Caco-2 (cell line): ENCODE results near the gene LPCAT1. TPM values are rescaled to one million over a fixed set of nuclear protein-coding genes. Genes with fewer than 3 reads are reported as not detected.

Source experiments
- BruUV-seq: library from RNA; stranded (reverse); fragments of 400-500 nt; replicated peaks from 2 replicates; lab custom pipeline; 2021; lab: Mats Ljungman, UMichigan
- CTCF ChIA-PET: fragments of 300-600 bp; sonication (Branson Sonifier 250); formaldehyde crosslinking; loops from one replicate; lab custom pipeline; 2022; ENCODE audit warnings: antibody characterized with exemption; lab: Charles Lee
- POLR2A ChIA-PET: fragments of 300-600 bp; sonication (Branson Sonifier 250); formaldehyde crosslinking; loops from one replicate; lab custom pipeline; 2022; ENCODE audit warnings: antibody characterized with exemption; lab: Charles Lee
- DNase-seq, 2 experiments: peaks; one replicate each; pipeline versions ENCODE4 v3.0.0 to v3.0.0-alpha.2; 2020 to 2022
- H3K27me3 ChIP-seq: replicated peaks from 2 replicates; pipeline ENCODE4 v1.6.0; 2011; ENCODE audit warnings: low read length; ENCODE audit not compliant: control insufficient read depth, insufficient read depth
- H3K36me3 ChIP-seq: 2 replicates; pipeline ENCODE4 v1.5.1; 2011; ENCODE audit warnings: low read length; ENCODE audit not compliant: control insufficient read depth, insufficient read depth
- H3K4me1 ChIP-seq: fragments of 250-450 bp; sonication (Bioruptor Pico); 2 replicates; pipeline ENCODE4 v1.5.1; 2020; ENCODE audit warnings: mild to moderate bottlenecking
- H3K4me3 ChIP-seq: 2 replicates; pipeline ENCODE4 v1.5.1; 2011; ENCODE audit warnings: low read depth, mild to moderate bottlenecking, control low read depth, low read length
- H3K9me3 ChIP-seq: fragments of 250-450 bp; sonication (Bioruptor Pico); 2 replicates; pipeline ENCODE4 v1.5.1; 2020; ENCODE audit warnings: mild to moderate bottlenecking, moderate library complexity
- H3K27ac Mint-ChIP-seq: one replicate; pipeline ENCODE4 v1.8.0; 2022; ENCODE audit warnings: mixed read lengths; ENCODE audit not compliant: unreplicated experiment
- H3K27me3 Mint-ChIP-seq: one replicate; pipeline ENCODE4 v1.8.0; 2022; ENCODE audit warnings: mixed read lengths; ENCODE audit not compliant: insufficient read depth, unreplicated experiment
- H3K36me3 Mint-ChIP-seq: one replicate; pipeline ENCODE4 v1.8.0; 2022; ENCODE audit warnings: mild to moderate bottlenecking, mixed read lengths; ENCODE audit not compliant: insufficient read depth, unreplicated experiment
- H3K4me1 Mint-ChIP-seq: one replicate; pipeline ENCODE4 v1.8.0; 2022; ENCODE audit warnings: low read depth, mixed read lengths; ENCODE audit not compliant: unreplicated experiment
- H3K4me3 Mint-ChIP-seq: one replicate; pipeline ENCODE4 v1.8.0; 2022; ENCODE audit warnings: mild to moderate bottlenecking, moderate library complexity, mixed read lengths; ENCODE audit not compliant: unreplicated experiment
- H3K9me3 Mint-ChIP-seq: one replicate; pipeline ENCODE4 v1.8.0; 2022; ENCODE audit warnings: mixed read lengths; ENCODE audit not compliant: unreplicated experiment
- intact Hi-C: fragments of 100-400 bp; cut with micrococcal nuclease; formaldehyde crosslinking; loops from one replicate; pipeline ENCODE4 v1.10.0; 2022; ENCODE audit not compliant: unreplicated experiment
- total RNA-seq: library from RNA; stranded (reverse); gene quantifications from 2 replicates; pipeline ENCODE4 v1.2.3, GENCODE V29; 2022
- TF ChIP-seq, protein P1 (sequence below), 2 experiments: fragments of 200-600 bp in 1 of 2; IDR thresholded peaks; 1 replicate in 1 of 2; 2 replicates in 1 of 2; pipeline versions ENCODE4 v1.5.1 to v1.8.0; 2011 to 2022; ENCODE audit warnings: antibody characterized with exemption in 1 of 2, control low read depth in 1 of 2, inconsistent platforms in 1 of 2, low read depth in 1 of 2, low read length in 1 of 2, mild to moderate bottlenecking in 1 of 2, moderate library complexity in 1 of 2; ENCODE audit not compliant: insufficient read depth in 1 of 2, severe bottlenecking in 1 of 2, unreplicated experiment in 1 of 2

LPCAT1 gene
- total RNA-seq, 1 experiment from 2014 or later: 52.8 TPM

DNA sequence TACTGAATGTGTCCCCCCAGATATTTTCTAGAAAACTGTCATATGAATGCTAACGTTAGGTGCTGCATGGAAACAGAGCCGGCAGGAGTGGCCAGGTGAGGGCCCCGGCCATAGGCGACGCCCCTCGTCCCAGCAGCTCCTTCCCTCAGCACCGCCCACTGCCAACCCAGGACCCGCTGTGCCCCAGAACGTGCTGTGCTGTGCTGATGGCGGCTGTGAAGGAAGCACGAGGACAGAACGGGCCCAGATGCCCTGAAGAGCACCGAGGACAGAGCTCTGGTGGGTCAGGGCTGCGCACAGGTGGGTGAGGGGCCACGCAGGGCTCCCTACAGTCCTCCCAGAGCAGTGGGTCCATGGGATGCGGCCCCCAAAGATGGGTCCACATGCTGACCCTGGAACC, 30.3 kb downstream of the LPCAT1 start:
- Mint-ChIP-seq H3K27ac (no peak overlapping the region), H3K36me3 (peaks cover 36% of the 10 kb centered on the region), H3K27me3 (no peaks in the 10 kb centered on the region), H3K4me3 (no peak overlapping the region), H3K4me1 (no peaks in the 10 kb centered on the region), H3K9me3 (no peaks in the 10 kb centered on the region)
- H3K4me3 ChIP-seq: no peak overlapping the region
- intact Hi-C loops: no loop called here
- H3K36me3 ChIP-seq: no peaks in the 10 kb centered on the region
- no peaks in the 10 kb centered on the region for H3K27me3 ChIP-seq
- CTCF ChIA-PET: no interaction called here
- no peaks in the 10 kb centered on the region for H3K9me3 ChIP-seq
- BruUV-seq: no TSS peak
- TF ChIP-seq, protein P1, sequence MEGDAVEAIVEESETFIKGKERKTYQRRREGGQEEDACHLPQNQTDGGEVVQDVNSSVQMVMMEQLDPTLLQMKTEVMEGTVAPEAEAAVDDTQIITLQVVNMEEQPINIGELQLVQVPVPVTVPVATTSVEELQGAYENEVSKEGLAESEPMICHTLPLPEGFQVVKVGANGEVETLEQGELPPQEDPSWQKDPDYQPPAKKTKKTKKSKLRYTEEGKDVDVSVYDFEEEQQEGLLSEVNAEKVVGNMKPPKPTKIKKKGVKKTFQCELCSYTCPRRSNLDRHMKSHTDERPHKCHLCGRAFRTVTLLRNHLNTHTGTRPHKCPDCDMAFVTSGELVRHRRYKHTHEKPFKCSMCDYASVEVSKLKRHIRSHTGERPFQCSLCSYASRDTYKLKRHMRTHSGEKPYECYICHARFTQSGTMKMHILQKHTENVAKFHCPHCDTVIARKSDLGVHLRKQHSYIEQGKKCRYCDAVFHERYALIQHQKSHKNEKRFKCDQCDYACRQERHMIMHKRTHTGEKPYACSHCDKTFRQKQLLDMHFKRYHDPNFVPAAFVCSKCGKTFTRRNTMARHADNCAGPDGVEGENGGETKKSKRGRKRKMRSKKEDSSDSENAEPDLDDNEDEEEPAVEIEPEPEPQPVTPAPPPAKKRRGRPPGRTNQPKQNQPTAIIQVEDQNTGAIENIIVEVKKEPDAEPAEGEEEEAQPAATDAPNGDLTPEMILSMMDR (IDR thresholded peaks at IDR 0.05; ENCODE audit: insufficient read depth in 1 of 2, low read depth in 1 of 2, low read length in 1 of 2, severe bottlenecking in 1 of 2, unreplicated experiment in 1 of 2): no peak
- POLR2A ChIA-PET: no interaction called here
- no peak for DNase-seq
- no peaks in the 10 kb centered on the region for H3K4me1 ChIP-seq

DNA sequence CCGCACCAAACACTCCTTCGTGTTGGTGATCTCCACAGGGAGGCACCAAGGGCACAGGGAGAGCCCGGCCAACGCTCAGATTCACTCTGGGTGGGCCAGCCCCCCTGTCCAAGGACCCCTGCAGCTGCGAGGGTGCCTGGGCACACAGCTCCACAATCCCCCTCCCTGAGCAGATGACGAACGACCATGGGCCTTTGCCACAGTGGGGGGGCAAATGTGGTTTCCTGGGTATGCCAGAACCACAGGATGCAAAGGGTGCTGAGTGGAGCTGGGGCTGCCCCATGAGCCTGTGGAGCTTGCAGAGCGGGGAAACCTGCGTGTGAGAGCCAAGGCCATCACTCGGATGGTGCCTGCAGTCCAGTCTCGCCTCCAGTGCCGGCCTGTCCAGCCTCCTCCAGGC, 31.0 kb downstream of the LPCAT1 start:
- no peak overlapping the region for H3K27ac Mint-ChIP-seq
- H3K4me3 Mint-ChIP-seq: no peak overlapping the region
- H3K4me1 Mint-ChIP-seq: no peaks in the 10 kb centered on the region
- H3K36me3 Mint-ChIP-seq: peaks cover 34% of the 10 kb centered on the region
- intact Hi-C loops: no loop called here
- no peak for DNase-seq
- Histone ChIP-seq H3K4me1 (no peaks in the 10 kb centered on the region), H3K27me3 (no peaks in the 10 kb centered on the region), H3K36me3 (no peaks in the 10 kb centered on the region), H3K4me3 (no peak overlapping the region), H3K9me3 (no peaks in the 10 kb centered on the region)
- no peaks in the 10 kb centered on the region for H3K9me3 Mint-ChIP-seq
- no peaks in the 10 kb centered on the region for H3K27me3 Mint-ChIP-seq
- ChIA-PET POLR2A (no interaction called here), CTCF (interaction anchor here (0.9 kb wide), 1 partner anchor 152 kb away, joined by 4 read pairs; no protein-coding TSS in a partner anchor)
- TF ChIP-seq, protein P1 (IDR thresholded peaks at IDR 0.05; ENCODE audit: insufficient read depth in 1 of 2, low read depth in 1 of 2, low read length in 1 of 2, severe bottlenecking in 1 of 2, unreplicated experiment in 1 of 2): no peak
- no TSS peak for BruUV-seq

DNA sequence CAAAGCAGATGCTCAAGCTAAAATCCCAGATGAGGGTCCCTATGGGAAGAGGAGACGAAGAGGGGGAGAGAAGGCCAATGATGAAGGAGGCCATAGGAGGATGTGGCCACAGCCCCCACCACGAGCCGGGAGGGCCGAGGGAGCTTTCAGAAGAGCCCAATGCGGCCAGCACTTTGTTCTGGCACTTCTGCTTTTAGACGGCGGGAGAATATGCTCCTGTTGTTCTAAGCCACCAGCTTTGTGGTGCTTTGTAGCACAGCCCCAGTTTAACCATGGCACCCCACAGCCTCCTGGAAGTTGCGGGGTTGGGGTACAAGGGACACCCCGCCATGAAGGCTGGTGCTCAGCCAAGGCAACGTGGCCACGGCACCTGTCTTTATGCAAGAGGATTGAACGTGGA, 33.4 kb downstream of the LPCAT1 start:
- Mint-ChIP-seq H3K4me1 (no peaks in the 10 kb centered on the region), H3K27ac (no peak overlapping the region), H3K36me3 (peaks cover 42% of the 10 kb centered on the region), H3K27me3 (no peaks in the 10 kb centered on the region), H3K4me3 (no peak overlapping the region), H3K9me3 (no peaks in the 10 kb centered on the region)
- DNase-seq: no peak
- BruUV-seq: no TSS peak
- H3K27me3 ChIP-seq: no peaks in the 10 kb centered on the region
- POLR2A ChIA-PET: no interaction called here
- CTCF ChIA-PET: no interaction called here
- H3K4me1 ChIP-seq: no peaks in the 10 kb centered on the region
- TF ChIP-seq, protein P1 (IDR thresholded peaks at IDR 0.05; ENCODE audit: insufficient read depth in 1 of 2, low read depth in 1 of 2, low read length in 1 of 2, severe bottlenecking in 1 of 2, unreplicated experiment in 1 of 2): no peak
- intact Hi-C loops: no loop called here
- H3K36me3 ChIP-seq: no peaks in the 10 kb centered on the region; the same call in 1 of the 2 replicates
- no peaks in the 10 kb centered on the region for H3K9me3 ChIP-seq
- no peak overlapping the region for H3K4me3 ChIP-seq
